ENCODE results near the gene CCDC18.
"Not testable (repeated sequence)": the region's sequence is repeated elsewhere in the genome, so short reads cannot be mapped to it uniquely, and the experiment has no call there.

Gene CCDC18

DNA sequence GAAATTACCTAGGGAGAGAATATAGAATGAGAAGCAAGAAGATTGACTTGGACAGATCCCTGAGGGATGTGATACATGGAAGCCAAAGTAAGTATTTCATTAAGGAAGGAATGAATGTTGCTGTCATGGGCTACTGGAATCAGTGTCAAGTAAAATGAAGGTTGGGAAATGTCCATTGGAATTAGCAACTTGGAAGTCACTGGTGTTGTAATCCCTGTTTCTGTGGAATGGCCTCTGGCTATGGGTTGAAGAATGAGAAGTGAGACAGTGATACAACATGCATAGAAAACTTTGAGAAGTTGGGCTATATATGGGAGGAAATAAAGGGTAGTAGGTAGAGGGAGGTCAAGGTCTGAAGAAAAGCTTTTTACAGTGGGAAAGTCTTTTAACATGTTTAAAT, 54.7 kb downstream of the CCDC18 start:
- DNase-seq (ENCODE audit: low read depth in 1 of 2, low spot score in 1 of 2), result no peak

DNA sequence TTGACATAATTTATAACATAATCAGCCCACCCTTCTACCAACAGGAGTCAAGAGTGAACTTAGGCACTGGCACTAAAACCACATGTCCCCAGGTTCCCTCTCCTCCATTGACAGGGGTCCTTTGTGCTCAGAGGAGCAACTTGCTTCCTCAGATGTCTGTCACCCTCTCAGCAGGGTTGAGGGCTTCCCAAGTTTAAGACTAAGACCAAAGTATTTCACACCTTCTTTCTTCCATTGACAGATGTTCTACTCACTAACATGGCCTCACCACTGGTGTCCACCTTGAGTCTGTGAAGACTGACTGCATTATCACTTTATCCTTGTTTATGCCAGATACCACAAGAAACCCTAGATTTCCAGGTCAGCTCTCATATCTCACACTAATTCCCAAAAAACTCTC, 56.5 kb downstream of the CCDC18 start:
- DNase-seq (ENCODE audit: low read depth in 1 of 2, low spot score in 1 of 2), result no peak

DNA sequence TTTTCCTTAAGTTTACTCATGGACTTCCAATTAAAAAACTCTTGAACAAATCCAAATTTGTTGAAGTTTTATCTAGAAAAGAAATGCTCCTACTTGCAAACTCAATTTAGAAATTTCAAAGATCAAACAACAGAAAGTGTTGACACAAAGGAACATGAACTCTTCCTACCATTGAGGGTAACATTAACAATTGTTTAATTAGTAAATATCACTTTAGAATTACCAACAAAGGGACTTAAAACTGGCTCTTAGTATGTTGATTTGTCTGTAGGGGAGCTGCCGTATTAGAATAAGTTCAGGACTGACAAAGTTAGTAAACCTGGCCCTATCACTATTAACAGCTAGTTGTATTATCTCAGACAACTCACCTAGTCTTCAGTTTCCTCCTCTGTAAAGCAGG, 57.9 kb downstream of the CCDC18 start:
- DNase-seq (ENCODE audit: low read depth in 1 of 2, low spot score in 1 of 2), result no peak

DNA sequence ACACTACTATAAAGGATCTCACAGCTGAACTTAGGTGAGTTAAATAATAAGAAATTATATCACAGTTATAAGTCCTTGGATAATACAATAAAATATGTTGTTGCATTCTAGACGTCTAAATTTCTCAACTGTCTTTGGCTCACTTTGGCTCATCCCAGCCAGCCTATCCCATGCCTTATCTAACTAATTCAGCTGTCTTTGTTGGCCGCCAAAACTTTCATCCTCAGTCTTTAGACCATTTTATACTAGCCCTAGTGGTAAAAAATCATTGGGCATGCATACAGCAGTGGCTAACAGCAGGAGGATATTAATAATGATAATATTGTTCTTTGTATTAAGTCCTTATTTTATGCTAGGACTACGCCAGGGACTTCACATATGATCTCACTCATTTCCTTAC, 59.3 kb downstream of the CCDC18 start:
- DNase-seq (ENCODE audit: low read depth in 1 of 2, low spot score in 1 of 2), result no peak

DNA sequence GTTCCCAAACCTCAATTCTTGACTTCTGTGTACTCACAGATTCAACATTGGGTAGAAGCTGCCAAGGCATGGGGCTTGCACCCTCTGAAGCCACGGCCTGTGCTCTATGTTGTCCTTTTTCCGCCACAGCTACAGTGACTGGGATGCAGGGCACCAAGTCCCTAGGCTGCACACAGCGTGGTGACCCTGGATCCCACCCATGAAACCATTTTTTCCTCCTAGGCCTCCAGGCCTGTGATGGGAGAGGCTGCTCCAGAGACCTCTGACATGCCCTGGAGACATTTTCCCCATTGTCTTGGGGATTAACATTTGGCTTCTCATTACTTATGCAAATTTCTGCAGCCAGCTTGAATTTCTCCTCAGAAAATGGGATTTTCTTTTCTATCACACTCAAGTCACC, 62.7 kb downstream of the CCDC18 start:
- not testable (repeated sequence) for DNase-seq (ENCODE audit: low read depth in 1 of 2, low spot score in 1 of 2)

DNA sequence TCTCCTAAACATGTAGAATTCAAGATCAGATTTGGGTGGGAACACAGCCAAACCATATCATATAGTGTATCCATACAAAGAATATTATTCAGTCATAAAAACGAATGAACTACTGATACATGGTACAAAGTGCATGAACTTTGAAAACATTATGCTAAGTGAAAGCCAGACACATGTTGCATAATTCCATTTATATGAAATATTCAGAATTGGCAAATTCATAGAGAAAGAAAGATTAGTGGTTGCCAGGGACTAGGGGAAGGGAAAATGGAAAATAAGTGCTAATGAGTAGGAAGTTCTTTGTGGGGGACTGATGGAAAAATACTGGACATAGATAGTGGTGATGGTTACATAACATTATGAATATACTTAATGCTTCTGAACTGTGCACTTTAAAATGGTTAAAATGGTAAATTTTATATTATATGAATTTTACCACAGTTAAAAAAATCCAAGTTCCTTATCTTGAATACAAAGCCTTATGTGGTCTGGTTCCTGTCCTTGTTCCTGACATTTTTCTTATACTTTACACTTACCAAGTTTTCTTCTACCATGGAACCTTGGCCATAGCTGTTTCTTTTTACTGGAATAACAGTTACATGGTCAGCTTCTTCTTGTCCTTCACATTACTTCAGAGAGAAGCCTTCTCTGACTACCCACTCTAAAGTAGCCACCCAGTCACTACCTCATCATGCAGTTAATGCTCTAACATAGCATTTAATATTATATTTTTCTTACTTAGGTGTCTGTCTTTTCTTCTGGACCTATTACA, 64.0 kb downstream of the CCDC18 start:
- DNase-seq (ENCODE audit: low read depth in 1 of 2, low spot score in 1 of 2), result no peak

DNA sequence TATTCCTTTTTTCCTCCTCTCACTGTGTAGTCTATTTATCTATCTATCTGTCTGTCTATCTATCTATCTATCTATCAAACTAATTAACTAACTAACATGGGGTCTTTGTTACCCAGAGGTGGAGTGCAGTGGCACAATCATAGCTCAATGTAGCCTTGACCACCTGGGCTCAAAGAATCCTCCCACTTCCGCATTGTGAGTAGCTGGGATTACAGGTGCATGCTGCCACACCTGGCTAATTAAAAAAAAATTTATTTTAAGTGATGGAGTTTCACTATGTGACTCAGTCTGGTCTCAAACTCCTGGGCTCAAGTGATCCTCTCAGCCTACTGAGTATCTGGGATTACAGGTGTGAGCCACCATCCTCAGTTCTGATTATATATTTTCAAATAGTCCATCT, 71.4 kb downstream of the CCDC18 start:
- DNase-seq (ENCODE audit: low read depth in 1 of 2, low spot score in 1 of 2), result no peak

DNA sequence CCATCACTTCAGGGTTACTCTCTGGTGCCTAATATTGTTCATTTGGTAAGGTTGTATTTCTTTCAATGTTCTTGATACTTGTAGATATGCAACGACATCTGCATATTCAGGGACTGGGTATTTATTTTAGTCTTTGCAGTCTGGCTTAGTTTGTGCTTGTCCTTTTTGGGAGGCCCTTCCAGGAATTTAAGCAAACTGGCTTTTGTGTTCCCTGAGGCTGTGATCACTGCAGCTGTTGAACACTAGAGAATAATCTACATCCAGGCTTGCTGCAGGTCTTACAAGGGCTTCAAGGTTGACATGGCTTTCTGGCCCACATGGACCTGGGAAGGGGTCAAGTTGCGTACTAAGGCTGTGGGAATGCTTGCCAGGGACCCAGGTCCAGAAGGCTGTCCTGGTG, 72.1 kb downstream of the CCDC18 start:
- DNase-seq (ENCODE audit: low read depth in 1 of 2, low spot score in 1 of 2), result no peak

DNA sequence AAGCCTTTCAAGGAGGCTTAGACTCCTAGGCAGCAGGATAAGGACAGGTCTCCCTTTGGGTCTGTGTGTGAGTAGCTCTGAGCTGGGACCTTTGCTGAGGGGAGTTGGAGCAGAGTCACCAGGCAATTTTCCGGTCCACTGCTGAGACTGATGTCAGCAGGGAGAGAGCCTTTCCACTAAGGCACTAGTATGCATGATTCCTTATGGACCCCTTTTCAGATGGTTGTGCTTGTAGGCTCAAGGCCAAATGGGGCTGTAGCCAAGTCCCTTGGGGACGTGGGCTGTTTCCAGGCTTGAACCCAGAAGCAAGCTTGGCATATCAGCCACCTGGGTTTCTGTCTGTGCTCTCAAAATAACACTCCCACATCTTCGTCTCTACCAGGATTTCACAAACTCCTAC, 73.0 kb downstream of the CCDC18 start:
- no peak for DNase-seq (ENCODE audit: low read depth in 1 of 2, low spot score in 1 of 2)

DNA sequence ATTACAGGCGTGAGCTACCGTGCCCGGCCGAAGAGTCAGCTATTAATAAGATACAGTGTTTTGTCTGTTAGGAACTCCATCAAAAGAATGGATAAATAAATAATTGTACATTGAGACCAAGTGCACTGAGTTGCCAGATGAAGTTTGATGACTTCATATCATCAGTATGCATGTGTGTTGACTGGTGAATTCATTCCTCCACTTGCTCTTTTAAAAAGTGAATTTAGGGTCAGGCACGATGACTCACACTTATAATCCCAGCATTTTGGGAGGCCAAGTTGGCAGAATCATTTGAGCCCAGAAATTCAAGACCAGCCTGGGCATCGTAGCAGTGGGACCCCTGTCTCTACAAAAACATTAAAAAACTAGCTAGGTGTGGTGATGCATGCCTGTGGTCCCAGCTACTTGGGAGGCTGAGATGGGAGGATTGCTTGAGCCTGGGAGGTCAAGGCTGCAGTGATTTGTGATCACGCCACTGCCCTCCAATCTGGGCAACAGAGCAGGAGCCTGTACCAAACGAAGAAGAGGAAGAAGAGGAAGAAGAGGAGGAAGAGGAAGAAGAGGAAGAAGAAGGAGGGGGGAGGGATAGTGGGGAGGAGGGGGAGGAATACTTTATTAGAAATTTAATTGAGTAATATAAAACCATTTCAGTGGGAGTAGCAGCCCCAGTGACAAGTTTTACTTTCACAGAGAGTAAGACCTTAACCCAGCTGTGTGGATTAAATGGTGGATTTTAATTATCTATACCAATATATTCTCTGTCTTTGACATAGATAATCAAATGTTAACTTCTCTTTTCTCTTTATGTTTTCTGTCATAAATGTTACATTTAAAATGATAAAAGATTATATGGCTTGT, 74.9 kb downstream of the CCDC18 start:
- no peak for DNase-seq (ENCODE audit: low read depth in 1 of 2, low spot score in 1 of 2)

DNA sequence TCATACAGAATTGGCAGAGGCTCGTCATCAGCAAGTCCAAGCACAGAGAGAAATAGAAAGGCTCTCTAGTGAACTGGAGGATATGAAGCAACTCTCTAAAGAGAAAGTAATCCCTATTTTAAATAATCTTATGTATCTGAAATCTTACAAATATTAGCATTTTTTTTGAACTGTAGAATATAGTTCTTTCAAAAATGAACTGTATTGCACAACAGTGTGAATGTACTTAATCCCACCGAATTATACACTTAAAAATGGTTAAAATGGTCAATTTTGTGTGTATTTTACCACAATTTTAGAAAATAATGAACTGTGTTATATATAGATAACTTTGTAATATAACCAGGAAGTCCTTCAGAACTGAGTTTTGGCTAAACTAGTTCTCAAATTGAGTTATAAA, 75.9 kb downstream of the CCDC18 start:
- DNase-seq (ENCODE audit: low read depth in 1 of 2, low spot score in 1 of 2), result no peak

DNA sequence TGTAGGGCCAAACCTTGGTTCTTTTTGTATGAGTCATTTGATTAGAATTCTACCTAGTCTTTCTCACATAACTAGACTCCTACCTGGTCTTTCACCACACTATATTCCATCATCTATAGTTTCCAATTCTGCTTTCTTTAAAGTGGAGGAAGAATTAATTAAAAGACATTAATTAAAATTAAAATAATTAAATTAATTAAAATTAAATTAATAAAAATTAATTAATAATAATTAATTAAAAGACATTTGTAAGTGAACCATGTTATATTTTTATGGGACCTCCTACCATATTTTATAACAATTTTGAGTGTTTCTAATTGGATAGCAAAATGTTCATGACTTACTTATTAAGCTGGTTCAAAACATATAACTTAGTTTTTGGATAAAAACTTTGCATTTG, 77.4 kb downstream of the CCDC18 start:
- no peak for DNase-seq (ENCODE audit: low read depth in 1 of 2, low spot score in 1 of 2)

DNA sequence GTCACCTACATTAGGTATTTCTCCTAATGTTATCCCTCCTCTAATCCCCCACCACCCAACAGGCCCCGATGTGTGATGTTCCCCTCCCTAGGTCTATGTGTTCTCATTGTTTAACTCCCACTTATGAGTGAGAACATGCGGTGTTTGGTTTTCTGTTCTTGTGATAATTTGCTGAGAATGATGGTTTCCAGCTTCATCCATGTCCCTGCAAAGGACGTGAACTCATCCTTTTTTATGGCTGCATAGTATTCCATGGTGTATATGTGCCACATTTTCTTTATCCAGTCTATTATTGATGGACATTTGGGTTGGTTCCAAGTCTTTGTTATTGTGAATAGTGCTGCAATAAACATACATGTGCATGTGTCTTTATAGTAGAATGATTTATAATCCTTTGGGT, 80.2 kb downstream of the CCDC18 start:
- DNase-seq (ENCODE audit: low read depth in 1 of 2, low spot score in 1 of 2), result not testable (repeated sequence)

DNA sequence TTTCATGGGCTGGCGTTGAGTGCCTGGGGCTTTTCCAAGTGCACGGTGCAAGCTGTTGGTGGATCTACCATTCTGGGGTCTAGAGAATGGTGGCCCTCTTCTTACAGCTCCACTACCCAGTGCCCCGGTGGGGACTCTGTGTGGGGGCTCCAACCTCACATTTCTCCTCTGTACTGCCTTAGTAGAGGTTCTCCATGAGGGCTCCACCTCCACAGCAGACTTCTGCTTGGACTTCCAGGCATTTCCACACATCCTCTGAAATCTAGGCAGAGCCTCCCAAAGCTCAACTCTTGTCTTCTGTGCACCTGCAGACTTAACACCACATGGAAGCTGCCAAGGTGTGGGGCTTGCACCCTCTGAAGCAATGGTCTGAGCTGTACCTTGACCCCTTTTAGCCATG, 82.1 kb downstream of the CCDC18 start:
- no peak for DNase-seq (ENCODE audit: low read depth in 1 of 2, low spot score in 1 of 2)

DNA sequence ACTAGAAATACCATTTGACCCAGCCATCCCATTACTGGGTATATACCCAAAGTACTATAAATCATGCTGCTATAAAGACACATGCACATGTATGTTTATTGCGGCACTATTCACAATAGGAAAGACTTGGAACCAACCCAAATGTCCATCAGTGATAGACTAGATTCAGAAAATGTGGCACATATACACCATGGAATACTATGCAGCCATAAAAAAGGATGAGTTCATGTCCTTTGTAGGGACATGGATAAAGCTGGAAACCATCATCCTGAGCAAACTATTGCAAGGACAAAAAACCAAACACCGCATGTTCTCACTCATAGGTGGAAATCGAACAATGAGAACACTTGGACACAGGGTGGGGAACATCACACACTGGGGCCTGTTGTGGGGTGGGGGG, 88.4 kb downstream of the CCDC18 start:
- not testable (repeated sequence) for DNase-seq (ENCODE audit: low read depth in 1 of 2, low spot score in 1 of 2)

DNA sequence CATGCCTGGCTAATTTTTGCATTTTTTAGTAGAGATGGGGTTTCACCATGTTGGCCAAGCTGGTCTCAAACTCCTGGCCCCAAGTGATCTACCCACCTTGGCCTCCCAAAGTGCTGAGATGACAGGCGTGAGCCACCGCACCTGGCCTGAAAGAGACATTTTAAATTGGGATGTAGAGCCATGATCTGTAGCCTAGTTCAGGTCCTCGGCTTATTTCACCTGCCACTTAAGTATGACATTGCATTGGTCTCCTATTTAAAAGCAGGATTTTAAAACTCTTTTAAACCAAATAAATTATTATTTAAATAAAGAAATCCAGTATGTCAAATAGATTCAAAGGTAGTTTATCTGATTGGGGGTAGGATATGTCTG, 94.7 kb downstream of the CCDC18 start:
- not testable (repeated sequence) for DNase-seq (ENCODE audit: low read depth in 1 of 2, low spot score in 1 of 2)

DNA sequence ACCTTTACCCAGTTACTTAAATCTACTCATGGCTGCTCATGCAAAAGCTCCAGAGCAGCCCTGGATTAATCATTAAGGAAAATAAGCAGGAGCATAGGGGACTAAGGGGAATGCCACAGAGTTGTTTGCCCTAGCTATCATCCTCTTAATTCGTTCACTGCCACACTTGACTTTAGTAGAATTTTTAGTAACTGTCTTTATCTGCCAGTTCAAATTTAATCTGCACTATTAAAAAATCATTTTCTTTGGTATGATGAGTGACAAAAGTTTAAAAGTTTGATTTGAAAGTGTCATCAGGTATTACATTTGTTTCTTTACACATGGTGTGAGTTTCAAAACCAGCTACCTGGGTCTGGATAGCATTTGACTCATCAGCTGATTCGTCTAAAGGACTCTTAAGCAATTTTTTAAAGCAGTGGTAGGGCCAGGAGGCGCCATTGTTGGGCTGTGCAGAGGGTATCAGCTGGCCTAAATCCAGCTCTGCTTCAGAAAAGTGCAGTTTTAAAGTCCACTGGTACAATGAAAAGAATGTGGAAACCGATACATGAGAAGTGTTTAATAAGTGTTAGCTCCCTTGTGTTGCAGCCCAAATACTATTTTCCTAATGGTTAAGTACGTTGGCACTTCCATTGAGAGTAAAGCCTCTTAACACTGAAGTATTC, 95.2 kb downstream of the CCDC18 start:
- DNase-seq (ENCODE audit: low read depth in 1 of 2, low spot score in 1 of 2), result no peak

DNA sequence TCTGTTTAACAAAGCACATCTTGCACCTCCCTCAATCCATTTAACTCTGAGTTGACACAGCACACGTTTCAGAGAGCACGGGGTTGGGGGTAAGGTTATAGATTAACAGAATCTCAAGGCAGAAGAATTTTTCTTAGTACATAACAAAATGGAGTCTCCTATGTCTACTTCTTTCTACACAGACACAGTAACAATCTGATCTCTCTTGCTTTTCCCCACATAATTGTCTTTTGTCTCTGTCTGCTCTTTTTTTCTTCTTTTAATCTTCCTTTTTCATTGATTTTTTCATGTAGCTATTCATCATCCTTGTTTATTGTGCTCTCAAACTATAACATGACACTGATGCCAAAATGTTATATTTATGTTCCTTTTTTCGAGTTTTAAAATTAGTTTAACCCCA, 97.0 kb downstream of the CCDC18 start:
- not testable (repeated sequence) for DNase-seq (ENCODE audit: low read depth in 1 of 2, low spot score in 1 of 2)

DNA sequence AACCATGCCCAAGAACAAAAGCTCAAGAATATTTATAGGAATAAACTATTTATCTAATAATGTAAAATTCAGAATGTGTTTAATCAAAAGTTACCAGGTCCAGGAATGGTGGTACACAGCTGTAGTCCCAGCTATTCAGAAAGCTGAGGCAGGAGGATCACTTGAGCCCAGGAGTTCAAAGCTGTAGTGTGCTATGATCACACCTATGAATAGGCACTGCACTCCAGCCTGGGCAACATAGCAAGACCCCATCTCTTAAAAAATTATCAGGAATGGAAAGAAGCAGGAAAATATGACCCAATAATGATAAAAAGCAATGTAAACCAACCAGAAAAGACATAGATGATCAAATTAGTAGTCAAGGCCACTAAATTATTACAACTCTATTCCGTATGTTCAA, 103.0 kb downstream of the CCDC18 start:
- DNase-seq (ENCODE audit: low read depth in 1 of 2, low spot score in 1 of 2), result no peak

DNA sequence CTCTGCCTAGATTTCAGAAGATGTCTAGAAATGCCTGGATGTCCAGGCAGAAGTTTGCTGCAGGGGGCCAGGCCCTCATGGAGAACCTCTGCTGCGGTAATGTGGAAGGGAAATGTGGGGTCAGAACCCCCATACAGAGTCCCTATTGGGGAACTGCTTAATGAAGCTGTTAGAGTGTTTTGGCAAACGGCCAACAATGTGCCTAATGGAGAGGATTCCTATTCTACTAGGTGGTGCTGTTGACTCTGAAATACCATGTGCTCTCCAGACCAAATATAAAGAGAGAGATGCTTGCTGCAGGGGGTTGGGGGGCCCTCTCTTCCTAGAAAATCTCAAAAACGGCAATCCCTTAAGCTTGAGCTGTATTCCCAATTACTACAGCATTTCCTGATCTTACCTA, 108.0 kb downstream of the CCDC18 start:
- no peak for DNase-seq (ENCODE audit: low read depth in 1 of 2, low spot score in 1 of 2)

DNA sequence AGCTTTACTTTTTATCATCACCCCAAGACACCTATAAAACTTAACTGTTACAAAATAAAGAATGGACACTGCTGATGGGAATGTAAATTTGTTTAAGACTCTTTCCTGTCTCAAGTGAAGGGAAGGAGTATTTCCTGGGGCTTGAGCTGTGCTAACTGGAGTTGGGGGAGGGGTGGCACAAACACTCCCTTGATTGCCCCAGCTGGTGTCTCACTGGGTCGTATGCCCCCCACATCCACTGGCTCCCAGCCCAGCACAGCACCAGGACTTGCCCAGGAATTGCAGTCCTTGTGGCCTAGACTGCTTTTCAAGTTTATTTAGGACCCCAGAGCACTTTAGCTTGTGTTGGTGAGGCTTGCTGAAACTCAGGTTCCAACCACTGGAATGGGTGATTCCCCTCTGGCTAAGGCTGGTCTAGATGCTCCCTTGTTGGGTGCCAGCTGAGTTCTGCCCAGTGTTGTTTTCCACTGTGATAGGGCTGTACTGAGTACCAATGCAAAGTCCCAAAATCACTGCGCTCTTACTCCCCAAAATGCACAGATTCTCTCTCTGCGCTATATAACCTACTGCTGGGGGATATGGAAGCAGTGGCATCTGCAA, 116.1 kb downstream of the CCDC18 start:
- DNase-seq (ENCODE audit: low read depth in 1 of 2, low spot score in 1 of 2), result no peak

DNA sequence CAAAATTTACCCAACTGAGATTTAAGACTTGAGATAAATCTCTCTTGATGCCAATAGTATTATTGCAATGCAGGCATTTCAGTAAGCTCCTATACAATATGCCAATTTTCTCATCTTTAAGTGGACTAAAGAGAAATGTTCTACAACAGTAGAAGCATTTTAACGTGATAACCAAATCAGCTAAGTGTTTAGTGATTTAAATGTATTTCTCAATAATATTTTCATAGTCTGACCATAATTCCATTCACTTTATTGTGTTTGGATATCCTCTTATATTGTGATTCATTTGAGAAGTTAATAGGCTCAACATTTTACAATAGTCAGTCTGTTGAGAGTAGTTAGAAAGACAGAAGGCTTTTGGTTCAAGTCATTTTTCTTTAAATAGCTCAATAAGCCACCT, 120.6 kb downstream of the CCDC18 start:
- no peak for DNase-seq (ENCODE audit: low read depth in 1 of 2, low spot score in 1 of 2)

Measured in stimulated activated CD4-positive, alpha-beta T cell treated with anti-CD3 and anti-CD28 coated beads, Interleukin-15, amount 100 ng/mL, for 1 hour (primary cell).